Measurements from ENCODE around the gene CGAS. TPM values are rescaled to one million over a fixed set of nuclear protein-coding genes. Genes with fewer than 3 reads are reported as not detected.
A peak's percentile ranks its signal among the peaks of the same experiment; 100 is the strongest.

Gene CGAS
- total and polyA plus RNA-seq, 2 donors (not counting 1 experiment from before 2014, with no cell fraction given), result 5.1 to 20.0 TPM

GRCh38 chr6:73394577-73395354 is 57.3 kb downstream of the CGAS start, which contains the start of gene DDX43:
TSS of gene DDX43 (plus strand) at chr6:73394828. CDS start at chr6:73394906, 78 bp downstream.
- WGBS (ENCODE audit: insufficient coverage), result 83% methylated on average over 43 of the region's 54 CpGs
- no peaks in the 10 kb centered on the region for H3K36me3 ChIP-seq (replicated peaks in 1 of 2; ENCODE audit: control extremely low read depth in 1 of 2, control insufficient read depth in 1 of 2, extremely low read depth in 1 of 2, insufficient read depth in 2 of 2, low read length in 1 of 2)
- intact Hi-C loops (cut with micrococcal nuclease), result no loop called here
- peak within 1 kb of the TSS; percentile 63 for H3K9ac ChIP-seq (ENCODE audit: low read length)
- no peaks in the 10 kb centered on the region for H3K27me3 ChIP-seq (replicated peaks in 1 of 4; ENCODE audit: control extremely low read depth in 1 of 4, control insufficient read depth in 3 of 4, insufficient read depth in 4 of 4, low read length in 3 of 4)
- Mint-ChIP-seq H3K9me3 (ENCODE audit: insufficient read depth) (no peaks in the 10 kb centered on the region), H3K27ac (peak within 1 kb of the TSS; percentile 83), H3K27me3 (no peaks in the 10 kb centered on the region), H3K4me1 (no peaks in the 10 kb centered on the region), H3K4me3 (peak within 1 kb of the TSS; percentile 79)
- ChIA-PET POLR2A (no interaction called here), CTCF (interaction anchor here (0.6 kb wide), 1 partner anchor 330 kb away, joined by 4 read pairs; no protein-coding TSS in a partner anchor)
- no peaks in the 10 kb centered on the region for H3K79me2 ChIP-seq (ENCODE audit: control insufficient read depth, insufficient read depth, low read length)
- H3K4me1 ChIP-seq (ENCODE audit: control insufficient read depth in 2 of 2, insufficient read depth in 2 of 2, low read length in 2 of 2), result peaks cover 0 to 2% of the 10 kb centered on the region in 2 donors
- TF ChIP-seq CTCF (IDR thresholded peaks at IDR 0.05) (no peak), EZH2 (IDR thresholded peaks at IDR 0.05; ENCODE audit: borderline replicate concordance, insufficient read depth, low read depth, low read length, poor library complexity, severe bottlenecking) (no peak)
- no peak within 1 kb of the TSS for H2AFZ ChIP-seq (ENCODE audit: insufficient read depth, low read depth, low read length, poor library complexity, severe bottlenecking)
- peaks cover 0 to 11% (median 0%) of the 10 kb centered on the region in 3 donors for H3K9me3 ChIP-seq (ENCODE audit: control extremely low read depth in 1 of 3, control insufficient read depth in 2 of 3, insufficient read depth in 1 of 3, low read length in 2 of 3)
- H4K20me1 ChIP-seq (ENCODE audit: control insufficient read depth, insufficient read depth, low read length, poor library complexity, severe bottlenecking), result no peaks in the 10 kb centered on the region
- peak within 1 kb of the TSS; percentile 34 to 89 for H3K27ac ChIP-seq (ENCODE audit: low read length in 2 of 2)
- peak within 1 kb of the TSS; percentile 65 for H3K4me2 ChIP-seq (replicated peaks; ENCODE audit: low read depth, low read length, poor library complexity, severe bottlenecking)
- peak within 1 kb of the TSS in 4 of 5 experiments; percentile 17 to 52 (median 37) for H3K4me3 ChIP-seq (ENCODE audit: control extremely low read depth in 1 of 5, extremely low read depth in 1 of 5, insufficient read depth in 1 of 5, low read depth in 2 of 5, low read length in 4 of 5)
- ATAC-seq (ENCODE audit: low read depth) (peak; percentile 86), DNase-seq (peak; percentile 71)

- WGBS (ENCODE audit: insufficient coverage), result 100% methylated on average over 2 of the region's 3 CpGs
Observed at GRCh38 chr6:73393278-73393677, 58.8 kb downstream of the CGAS start.

More at GRCh38 chr6:73393278-73393677, 58.8 kb downstream of the CGAS start:
- Histone ChIP-seq H3K9ac (ENCODE audit: low read length) (no peak overlapping the region), H3K36me3 (replicated peaks in 1 of 2; ENCODE audit: control extremely low read depth in 1 of 2, control insufficient read depth in 1 of 2, extremely low read depth in 1 of 2, insufficient read depth in 2 of 2, low read length in 1 of 2) (no peaks in the 10 kb centered on the region), H3K27me3 (replicated peaks in 1 of 4; ENCODE audit: control extremely low read depth in 1 of 4, control insufficient read depth in 3 of 4, insufficient read depth in 4 of 4, low read length in 3 of 4) (no peaks in the 10 kb centered on the region), H3K27ac (ENCODE audit: low read length in 2 of 2) (no peak overlapping the region), H3K79me2 (ENCODE audit: control insufficient read depth, insufficient read depth, low read length) (no peaks in the 10 kb centered on the region), H3K4me2 (replicated peaks; ENCODE audit: low read depth, low read length, poor library complexity, severe bottlenecking) (no peak overlapping the region), H3K4me3 (ENCODE audit: control extremely low read depth in 1 of 5, extremely low read depth in 1 of 5, insufficient read depth in 1 of 5, low read depth in 2 of 5, low read length in 4 of 5) (no peak overlapping the region), H3K9me3 (ENCODE audit: control extremely low read depth in 1 of 3, control insufficient read depth in 2 of 3, insufficient read depth in 1 of 3, low read length in 2 of 3) (peaks cover 0 to 11% (median 0%) of the 10 kb centered on the region in 3 donors), H2AFZ (ENCODE audit: insufficient read depth, low read depth, low read length, poor library complexity, severe bottlenecking) (no peak overlapping the region), H4K20me1 (ENCODE audit: control insufficient read depth, insufficient read depth, low read length, poor library complexity, severe bottlenecking) (no peaks in the 10 kb centered on the region), H3K4me1 (ENCODE audit: control insufficient read depth in 2 of 2, insufficient read depth in 2 of 2, low read length in 2 of 2) (peaks cover 3 to 15% of the 10 kb centered on the region in 2 donors)
- ChIA-PET CTCF (no interaction called here), POLR2A (no interaction called here)
- DNase-seq (no peak), ATAC-seq (ENCODE audit: low read depth) (no peak)
- H3K4me1 Mint-ChIP-seq, result peaks cover 7% of the 10 kb centered on the region
- no peaks in the 10 kb centered on the region for H3K27me3 Mint-ChIP-seq
- TF ChIP-seq CTCF (IDR thresholded peaks at IDR 0.05), result no peak
- no peak for TF ChIP-seq EZH2 (IDR thresholded peaks at IDR 0.05; ENCODE audit: borderline replicate concordance, insufficient read depth, low read depth, low read length, poor library complexity, severe bottlenecking)
- H3K4me3 Mint-ChIP-seq, result no peak overlapping the region
- intact Hi-C loops (cut with micrococcal nuclease), result no loop called here
- no peaks in the 10 kb centered on the region for H3K9me3 Mint-ChIP-seq (ENCODE audit: insufficient read depth)
- no peak overlapping the region for H3K27ac Mint-ChIP-seq
